ENCODE data around the gene C1QC.
A peak's percentile ranks its signal among the peaks of the same experiment; 100 is the strongest.

The C1QC gene

GRCh38 chr1:22643381-22643780 lies at the start of gene C1QC:
Gene C1QC, plus strand, starts transcription at chr1:22643633. Its CDS starts 391 bp downstream, at chr1:22644024.
- no peak for DNase-seq

GRCh38 chr1:22594396-22594795 lies 49.0 kb upstream of the C1QC start:
- no peak for DNase-seq

- DNase-seq = no peak
Observed at GRCh38 chr1:22595108-22595507, 48.3 kb upstream of the C1QC start.

- DNase-seq = no peak
Observed at GRCh38 chr1:22597301-22597965, 46.0 kb upstream of the C1QC start.

GRCh38 chr1:22597996-22598395 lies 45.4 kb upstream of the C1QC start:
- DNase-seq = no peak

- DNase-seq = no peak
Observed at GRCh38 chr1:22598736-22599135, 44.7 kb upstream of the C1QC start.

GRCh38 chr1:22600071-22600816 lies 43.2 kb upstream of the C1QC start:
- no peak for DNase-seq

GRCh38 chr1:22600817-22601605 lies 42.4 kb upstream of the C1QC start:
- no peak for DNase-seq

GRCh38 chr1:22601610-22602009 lies 41.8 kb upstream of the C1QC start:
- no peak for DNase-seq

GRCh38 chr1:22602060-22602740 lies 41.2 kb upstream of the C1QC start:
- DNase-seq = no peak

DNA sequence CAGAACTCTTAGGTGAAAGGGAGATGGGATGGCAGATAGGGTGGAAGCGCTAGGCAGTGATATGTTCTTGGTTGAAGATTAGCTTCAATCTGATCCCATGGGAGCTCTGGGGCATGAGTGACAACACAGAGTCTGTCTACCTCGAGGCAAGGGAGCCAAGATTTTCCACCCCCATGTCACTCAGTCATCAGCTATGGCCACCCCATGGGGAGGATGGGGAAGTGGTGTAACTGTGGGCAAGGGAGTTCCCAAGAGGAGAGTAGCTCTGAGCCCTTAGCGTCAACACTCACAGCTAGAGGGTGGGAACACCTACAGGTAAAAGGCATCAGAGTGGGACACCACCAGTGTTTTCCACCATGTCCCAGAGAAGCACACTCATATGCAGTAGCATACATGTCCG lies 37.3 kb upstream of the C1QC start:
- DNase-seq = no peak

DNA sequence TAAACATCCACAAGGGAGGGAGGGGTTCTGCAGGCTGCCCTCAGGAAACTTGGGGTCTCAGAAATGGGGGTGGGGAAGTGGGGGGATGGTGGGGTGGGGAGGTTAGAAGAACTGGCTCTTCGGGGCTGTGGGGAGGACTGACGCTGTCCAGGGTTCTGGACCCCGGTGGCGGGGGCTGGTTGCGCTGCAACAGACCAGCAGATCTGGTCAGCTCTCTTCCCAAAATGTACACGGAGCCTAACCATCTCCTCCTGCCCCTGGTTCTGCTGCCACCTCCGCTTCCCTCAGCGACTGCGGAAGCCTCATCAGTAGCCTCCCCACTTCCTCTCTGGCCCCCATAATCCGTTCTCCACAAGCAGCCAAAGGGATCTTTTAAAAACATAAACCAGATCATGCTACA lies 36.3 kb upstream of the C1QC start:
- no peak for DNase-seq

DNA sequence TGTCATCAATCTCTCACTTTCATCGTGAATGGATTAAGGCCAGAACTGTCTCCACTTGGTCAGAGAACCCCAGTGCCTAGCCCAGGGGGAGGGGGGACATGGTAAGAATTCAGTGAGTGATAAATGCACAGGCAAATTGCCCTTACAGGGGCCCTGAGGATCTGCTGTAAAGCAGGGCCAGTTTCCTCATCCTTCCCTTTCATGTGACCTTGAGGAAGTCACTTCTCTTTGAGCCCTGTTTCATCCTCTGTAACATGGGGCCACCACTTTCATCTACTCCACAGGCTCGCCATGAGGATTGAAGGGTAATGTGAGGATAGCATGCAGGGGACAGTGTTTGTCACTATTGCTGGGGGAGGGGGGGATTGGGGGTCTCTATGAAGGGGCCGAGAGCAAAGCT lies 35.1 kb upstream of the C1QC start:
- DNase-seq = no peak

DNA sequence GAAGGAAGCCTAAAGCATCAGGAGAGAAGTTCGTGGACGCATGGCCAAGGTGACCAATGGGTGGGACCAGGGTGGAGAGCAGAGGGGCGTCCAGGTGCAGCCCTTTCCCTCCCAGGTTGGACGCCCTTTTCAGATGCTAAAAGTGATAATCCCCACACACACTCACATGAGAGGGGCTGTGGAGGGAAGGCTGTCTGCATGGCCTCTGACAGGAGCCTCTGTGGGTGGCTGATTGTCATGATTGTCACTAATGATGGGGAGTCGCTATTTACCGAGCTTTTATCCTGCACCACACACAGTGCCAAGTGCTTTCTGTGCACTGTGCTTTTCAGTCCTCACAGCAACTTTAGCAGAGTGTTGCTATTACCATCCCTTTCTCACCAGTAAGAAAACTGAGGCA lies 34.1 kb upstream of the C1QC start:
- DNase-seq = peak; percentile 82

DNA sequence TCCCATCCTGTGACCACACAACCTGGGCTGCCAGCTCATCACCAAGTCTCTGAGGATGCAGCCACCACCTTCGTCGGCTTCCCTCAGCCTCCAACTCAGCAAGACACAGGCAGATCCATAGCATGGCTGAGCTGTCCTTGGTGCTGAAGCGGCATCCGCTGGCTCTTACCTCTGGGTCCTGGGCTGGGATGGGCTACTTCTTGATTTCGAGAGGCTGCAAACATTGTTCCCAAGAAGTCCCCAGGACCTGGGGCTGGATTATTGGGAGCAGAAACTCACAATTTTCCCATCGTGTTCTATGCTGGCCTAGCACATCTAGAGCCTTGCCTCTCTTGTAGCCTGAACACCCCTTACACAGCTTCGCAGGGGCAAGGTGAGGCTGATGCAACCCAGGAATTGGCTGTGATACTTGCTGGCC lies 31.9 kb upstream of the C1QC start:
- DNase-seq = no peak

GRCh38 chr1:22612671-22613571 lies 30.5 kb upstream of the C1QC start:
- peak; percentile 14 for DNase-seq

DNA sequence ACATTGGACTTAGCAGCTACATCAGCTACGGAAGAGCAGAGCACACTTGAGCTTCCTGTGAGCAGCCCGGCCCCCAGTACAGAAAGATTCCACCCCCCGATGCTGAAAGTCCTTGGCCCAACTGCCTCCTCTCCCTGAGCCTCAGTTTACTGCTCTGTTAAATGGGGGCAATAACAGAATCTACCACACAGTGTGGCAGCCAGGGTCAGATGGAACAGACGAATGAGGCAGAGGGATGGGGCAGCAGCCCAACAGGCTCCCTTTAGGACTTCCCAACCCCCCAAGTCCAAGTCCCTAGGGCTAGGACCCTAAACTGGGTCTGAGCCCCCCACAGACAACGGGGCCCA lies 29.9 kb upstream of the C1QC start:
- DNase-seq = no peak

DNA sequence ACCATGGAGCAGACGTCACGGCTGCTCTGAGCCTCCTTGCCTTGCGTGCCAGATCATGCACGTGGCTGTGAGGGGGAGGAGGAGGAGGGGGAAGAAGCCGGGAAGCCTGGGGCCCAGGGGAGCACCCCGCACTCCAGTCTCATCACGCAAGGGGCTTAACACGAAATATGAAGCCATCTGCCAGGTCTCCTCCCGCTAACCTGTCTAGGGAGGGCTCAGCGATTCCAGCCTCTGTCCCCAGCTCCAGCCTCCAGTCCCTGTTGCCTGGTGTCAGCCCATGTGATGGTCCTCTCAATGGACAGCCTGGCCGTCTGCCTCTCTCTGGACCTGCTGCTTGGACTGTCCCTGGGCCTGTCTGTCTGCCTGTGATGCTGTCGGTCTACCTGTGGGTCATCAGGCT lies 29.5 kb upstream of the C1QC start:
- no peak for DNase-seq

- no peak for DNase-seq
Observed at GRCh38 chr1:22615886-22616285, 27.5 kb upstream of the C1QC start.

GRCh38 chr1:22616571-22616970 lies 26.9 kb upstream of the C1QC start:
- no peak for DNase-seq

- DNase-seq = no peak
Observed at GRCh38 chr1:22618056-22618455, 25.4 kb upstream of the C1QC start.

DNA sequence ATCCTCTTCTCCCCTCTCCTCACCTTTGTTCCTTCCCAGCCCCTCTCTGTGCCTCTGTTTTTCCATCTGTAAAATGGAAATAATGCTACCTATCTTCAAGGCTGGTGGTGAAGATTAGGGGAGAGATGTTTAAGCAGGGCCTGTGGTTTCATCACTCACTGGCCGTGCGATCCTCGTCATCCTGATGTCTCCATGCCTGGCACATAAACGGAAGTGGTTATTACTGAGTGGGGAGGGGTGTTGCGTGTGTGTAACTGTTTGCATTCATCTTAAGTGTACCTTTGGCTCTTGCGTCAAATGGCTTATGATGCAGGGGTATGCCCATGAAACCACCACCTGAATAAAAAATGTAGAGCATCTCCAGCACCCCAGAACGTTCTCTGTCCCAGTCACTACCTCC lies 24.2 kb upstream of the C1QC start:
- DNase-seq = no peak
